PC-9 (cell line): ENCODE measurements around the gene NME9. TPM values are rescaled to one million over a fixed set of nuclear protein-coding genes. Genes with fewer than 3 reads are reported as not detected.

Source experiments
- BruUV-seq: library from RNA; stranded (reverse); fragments of 400-500 nt; replicated peaks from 2 replicates; lab custom pipeline; 2021; lab: Mats Ljungman, UMichigan
- CTCF ChIA-PET: fragments of 300-600 bp; sonication (Branson Sonifier 250); formaldehyde crosslinking; loops from one replicate; lab custom pipeline; 2022; ENCODE audit warnings: antibody characterized with exemption; lab: Charles Lee
- POLR2A ChIA-PET: fragments of 300-600 bp; sonication (Branson Sonifier 250); formaldehyde crosslinking; loops from one replicate; lab custom pipeline; 2022; ENCODE audit warnings: antibody characterized with exemption; ENCODE audit not compliant: unreplicated experiment; lab: Charles Lee
- DNase-seq, 2 experiments: peaks; one replicate each; pipeline versions ENCODE4 v3.0.0 to v3.0.0-alpha.2; 2015 to 2022; ENCODE audit warnings: mixed read lengths in 1 of 2
- H2AFZ ChIP-seq: fragments of 200-600 bp; sonication (generic); 2 replicates; pipeline ENCODE4 v1.8.1; 2017; ENCODE audit warnings: antibody characterized with exemption
- H3F3A ChIP-seq: fragments of 200-600 bp; sonication (generic); 2 replicates; pipeline ENCODE4 v1.8.1; 2017; ENCODE audit warnings: antibody characterized with exemption, mild to moderate bottlenecking, low read depth; ENCODE audit not compliant: insufficient read depth
- H3K27ac ChIP-seq: fragments of 200-600 bp; sonication (generic); 2 replicates; pipeline ENCODE4 v1.6.1; 2016; ENCODE audit warnings: mixed run types
- H3K27me3 ChIP-seq: fragments of 200-600 bp; sonication (generic); 2 replicates; pipeline ENCODE4 v1.6.1; 2016; ENCODE audit warnings: low read depth, mixed run types; ENCODE audit not compliant: insufficient read depth
- H3K36me3 ChIP-seq: fragments of 200-600 bp; sonication (generic); 2 replicates; pipeline ENCODE4 v1.6.1; 2016; ENCODE audit warnings: low read depth, mixed run types
- H3K4me1 ChIP-seq: fragments of 200-600 bp; sonication (generic); replicated peaks from 2 replicates; pipeline ENCODE4 v1.6.1; 2016; ENCODE audit warnings: mixed run types; ENCODE audit not compliant: insufficient read depth
- H3K4me2 ChIP-seq: fragments of 200-600 bp; sonication (generic); 2 replicates; pipeline ENCODE4 v1.6.1; 2017; ENCODE audit warnings: mixed run types
- H3K4me3 ChIP-seq: fragments of 200-600 bp; sonication (generic); 2 replicates; pipeline ENCODE4 v1.6.1; 2016; ENCODE audit warnings: mixed run types
- H3K79me2 ChIP-seq: fragments of 200-600 bp; sonication (generic); 2 replicates; pipeline ENCODE4 v1.6.1; 2017; ENCODE audit warnings: low read depth, mixed run types
- H3K9me2 ChIP-seq: fragments of 200-600 bp; sonication (generic); 2 replicates; pipeline ENCODE4 v1.8.1; 2017; ENCODE audit warnings: mild to moderate bottlenecking; ENCODE audit not compliant: insufficient read depth
- H3K9me3 ChIP-seq: fragments of 200-600 bp; sonication (generic); 2 replicates; pipeline ENCODE4 v1.8.1; 2016; ENCODE audit warnings: low read depth; ENCODE audit not compliant: insufficient read depth
- H4K20me1 ChIP-seq: fragments of 200-600 bp; sonication (generic); 2 replicates; pipeline ENCODE4 v1.8.1; 2017; ENCODE audit not compliant: insufficient read depth
- CTCF ChIP-seq: fragments of 200-600 bp; sonication (generic); conservative IDR thresholded peaks from 2 replicates; pipeline ENCODE4 v1.6.1; 2017; ENCODE audit warnings: mixed run types, antibody characterized with exemption, mild to moderate bottlenecking, moderate library complexity
- EZH2 ChIP-seq: fragments of 200-600 bp; sonication (generic); IDR thresholded peaks from 2 replicates; pipeline ENCODE4 v1.8.0; 2017; ENCODE audit warnings: antibody characterized with exemption, low read depth
- intact Hi-C: fragments of 100-400 bp; cut with micrococcal nuclease; formaldehyde crosslinking; loops from one replicate; pipeline ENCODE4 v1.10.0; 2022; ENCODE audit not compliant: unreplicated experiment
- total RNA-seq: library from RNA; stranded (reverse); gene quantifications from 2 replicates; pipeline ENCODE4 v1.2.3, GENCODE V29; 2021

The NME9 gene
- total RNA-seq, 1 experiment from 2014 or later = not detected

DNA sequence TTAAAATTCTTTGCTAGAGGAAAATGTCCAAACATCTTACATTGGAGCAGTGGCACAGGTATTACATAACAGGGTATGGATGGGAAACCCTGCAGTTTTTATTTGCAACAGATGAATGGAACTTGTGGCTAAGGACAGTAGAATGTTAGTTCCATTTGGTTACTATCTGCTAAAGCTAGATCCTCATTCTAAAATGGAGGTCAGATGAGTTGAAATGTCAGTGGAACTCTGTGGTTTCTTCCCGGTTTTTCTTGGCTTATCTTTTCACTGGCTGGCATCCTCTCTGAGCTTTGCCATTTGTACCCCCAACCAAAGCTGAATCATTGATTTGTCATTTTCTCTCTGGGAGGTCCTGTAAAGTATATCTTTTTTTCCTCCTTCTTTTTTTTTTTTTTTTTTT lies 73.6 kb downstream of the NME9 start:
- Histone ChIP-seq H3K4me2 (no peak overlapping the region), H3K4me3 (no peak overlapping the region), H3K36me3 (no peaks in the 10 kb centered on the region), H2AFZ (no peak overlapping the region), H4K20me1 (no peaks in the 10 kb centered on the region), H3K27me3 (no peaks in the 10 kb centered on the region), H3F3A (no peaks in the 10 kb centered on the region), H3K4me1 (no peaks in the 10 kb centered on the region), H3K27ac (no peak overlapping the region), H3K9me2 (no peaks in the 10 kb centered on the region), H3K9me3 (no peaks in the 10 kb centered on the region), H3K79me2 (no peaks in the 10 kb centered on the region)
- POLR2A ChIA-PET = no interaction called here
- intact Hi-C loops = no loop called here
- TF ChIP-seq EZH2 (no peak), CTCF (no peak)
- no peak for DNase-seq
- no TSS peak for BruUV-seq
- CTCF ChIA-PET = interaction anchor here (0.6 kb wide), 1 partner anchor 1144 kb away, joined by 7 read pairs; no protein-coding TSS in a partner anchor

GRCh38 chr3:138254216-138254615 lies 75.4 kb downstream of the NME9 start:
- no peak overlapping the region for H3K27ac ChIP-seq
- H4K20me1 ChIP-seq = no peaks in the 10 kb centered on the region
- intact Hi-C loops = no loop called here
- no peak for TF ChIP-seq EZH2
- no peak overlapping the region for H2AFZ ChIP-seq
- H3K27me3 ChIP-seq = no peaks in the 10 kb centered on the region
- CTCF ChIA-PET = no interaction called here
- no peaks in the 10 kb centered on the region for H3K9me3 ChIP-seq
- no peaks in the 10 kb centered on the region for H3K4me1 ChIP-seq
- no peak for DNase-seq
- no peak overlapping the region for H3K4me2 ChIP-seq
- no peaks in the 10 kb centered on the region for H3K9me2 ChIP-seq
- H3K36me3 ChIP-seq = no peaks in the 10 kb centered on the region
- no peak overlapping the region for H3K4me3 ChIP-seq
- POLR2A ChIA-PET = no interaction called here
- no peaks in the 10 kb centered on the region for H3F3A ChIP-seq
- H3K79me2 ChIP-seq = no peaks in the 10 kb centered on the region
- no TSS peak for BruUV-seq

DNA sequence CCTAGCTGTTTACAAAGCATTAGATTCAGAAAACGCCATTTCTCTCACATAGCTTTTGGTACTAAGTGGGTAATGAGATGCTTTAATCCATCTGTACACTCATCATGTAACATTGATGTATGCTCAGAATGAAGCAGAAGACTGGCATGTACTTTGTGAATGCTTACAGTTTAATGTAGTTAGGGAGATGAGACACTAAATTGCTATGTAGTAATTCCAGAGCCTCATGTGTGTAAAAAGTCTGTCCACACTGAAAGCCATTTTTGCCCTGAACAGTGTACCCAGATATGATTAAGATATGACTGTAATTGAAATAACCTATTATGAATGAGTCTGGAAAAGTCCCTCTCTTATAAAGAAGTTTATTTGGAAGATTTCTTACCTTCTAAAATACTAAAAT lies 76.0 kb downstream of the NME9 start:
- no peak overlapping the region for H3K4me3 ChIP-seq
- H3K27ac ChIP-seq = no peak overlapping the region
- intact Hi-C loops = no loop called here
- no peak for DNase-seq
- no peaks in the 10 kb centered on the region for H3K9me3 ChIP-seq
- H3F3A ChIP-seq = no peaks in the 10 kb centered on the region
- no peaks in the 10 kb centered on the region for H3K36me3 ChIP-seq
- H3K9me2 ChIP-seq = no peaks in the 10 kb centered on the region
- no peaks in the 10 kb centered on the region for H4K20me1 ChIP-seq
- no peak overlapping the region for H2AFZ ChIP-seq
- H3K4me2 ChIP-seq = no peak overlapping the region
- no peaks in the 10 kb centered on the region for H3K79me2 ChIP-seq
- POLR2A ChIA-PET = no interaction called here
- TF ChIP-seq CTCF (no peak), EZH2 (no peak)
- CTCF ChIA-PET = no interaction called here
- H3K4me1 ChIP-seq = no peaks in the 10 kb centered on the region
- no peaks in the 10 kb centered on the region for H3K27me3 ChIP-seq
- BruUV-seq = no TSS peak

Other genes with a start within 250 kb of the NME9 start
- 2.3 and 6.1 TPM in 2 replicates for gene DZIP1L, start 214.2 kb downstream of the NME9 start, total RNA-seq
- gene A4GNT, start 197.5 kb downstream of the NME9 start, total RNA-seq = not detected in 2 replicates
- gene DBR1, start 154.9 kb downstream of the NME9 start, total RNA-seq = 17.4 and 18.4 TPM in 2 replicates
- gene ARMC8, start 142.6 kb downstream of the NME9 start, total RNA-seq = 32.2 and 32.4 TPM in 2 replicates
- 2.4 TPM in 2 replicates for gene MRAS, start 18.7 kb upstream of the NME9 start, total RNA-seq
- gene ESYT3, start 104.8 kb upstream of the NME9 start, total RNA-seq = 6.4 and 8.0 TPM in 2 replicates